DMS79 (cell line): ENCODE measurements around the gene MEGF8.
A peak's percentile ranks its signal among the peaks of the same experiment; 100 is the strongest.

ENCODE experiments used
- DNase-seq: peaks from one replicate; lab custom pipeline; 2025; lab: John Stamatoyannopoulos, UW

Gene MEGF8

GRCh38 chr19:42388851-42389489, 63.5 kb downstream of the MEGF8 start:
- no peak for DNase-seq

- no peak for DNase-seq
Observed at GRCh38 chr19:42389899-42390298, 64.5 kb downstream of the MEGF8 start, which contains the start of gene CNFN. TSS of gene CNFN (minus strand) at chr19:42390297. CDS start at chr19:42389037, 1,260 bp downstream.

GRCh38 chr19:42392165-42392564, 66.7 kb downstream of the MEGF8 start:
- DNase-seq: no peak

GRCh38 chr19:42394751-42395150, 69.3 kb downstream of the MEGF8 start:
- DNase-seq: no peak

GRCh38 chr19:42396381-42397262, 71.2 kb downstream of the MEGF8 start:
- peak; percentile 97 for DNase-seq

- DNase-seq: no peak
Observed at GRCh38 chr19:42397263-42398166, 72.1 kb downstream of the MEGF8 start.

GRCh38 chr19:42400404-42400803, 75.0 kb downstream of the MEGF8 start:
- DNase-seq: no peak

- peak; percentile 70 for DNase-seq
Observed at GRCh38 chr19:42401365-42402303, 76.2 kb downstream of the MEGF8 start.

- DNase-seq: peak; percentile 51
Observed at GRCh38 chr19:42402376-42403116, 77.1 kb downstream of the MEGF8 start.

- DNase-seq: no peak
Observed at GRCh38 chr19:42403586-42403985, 78.2 kb downstream of the MEGF8 start.

GRCh38 chr19:42406111-42406510, 80.7 kb downstream of the MEGF8 start:
- DNase-seq: no peak

GRCh38 chr19:42407085-42407815, 81.8 kb downstream of the MEGF8 start:
- no peak for DNase-seq

- no peak for DNase-seq
Observed at GRCh38 chr19:42407816-42408175, 82.4 kb downstream of the MEGF8 start.

GRCh38 chr19:42409477-42409876, 84.0 kb downstream of the MEGF8 start:
- DNase-seq: no peak

- no peak for DNase-seq
Observed at GRCh38 chr19:42410371-42410770, 84.9 kb downstream of the MEGF8 start.

GRCh38 chr19:42411581-42412178, 86.2 kb downstream of the MEGF8 start:
- no peak for DNase-seq

GRCh38 chr19:42412227-42412626, 86.8 kb downstream of the MEGF8 start:
- no peak for DNase-seq

- DNase-seq: no peak
Observed at GRCh38 chr19:42412661-42413076, 87.2 kb downstream of the MEGF8 start.

- DNase-seq: no peak
Observed at GRCh38 chr19:42419309-42419708, 93.9 kb downstream of the MEGF8 start.
